Liver (tissue), 3 donors: Measurements from ENCODE around the gene FANK1.

Experiments used
- EGR1 ChIP-seq, 2 donors: IDR thresholded peaks; 2 replicates each; pipeline ENCODE4 v1.6.1; 2016 to 2018; ENCODE audit warnings: antibody characterized with exemption in 2 of 2, low read depth in 2 of 2
- TF ChIP-seq, protein P1 (sequence below): fragments of 150-350 bp; IDR thresholded peaks from 2 replicates; pipeline ENCODE4 v1.5.1; 2017; ENCODE audit warnings: improper control_type of control experiment, low read depth, low read length; ENCODE audit not compliant: missing input control
- donor health status: healthy.
- donor health status: healthy.

DNA sequence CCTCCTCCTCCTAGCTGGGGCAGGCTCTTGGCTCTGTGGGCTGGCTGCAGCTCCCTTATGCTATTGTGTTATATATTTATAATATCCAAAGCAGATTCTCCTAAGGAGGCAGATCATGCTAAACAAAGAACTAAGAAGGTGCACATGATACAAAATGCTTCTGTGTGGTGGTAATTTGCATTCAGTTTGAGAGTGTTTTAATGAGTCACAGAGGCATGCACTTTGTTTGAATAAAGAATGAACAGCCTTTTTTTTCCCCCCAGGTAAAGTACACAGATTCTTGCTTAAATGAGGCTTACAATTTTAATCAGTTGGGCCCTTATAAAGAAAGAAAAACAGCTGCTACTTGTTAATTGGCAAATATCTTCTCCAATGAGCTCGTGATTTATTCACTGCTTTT lies 95.0 kb downstream of the FANK1 start:
- TF ChIP-seq, protein P1, sequence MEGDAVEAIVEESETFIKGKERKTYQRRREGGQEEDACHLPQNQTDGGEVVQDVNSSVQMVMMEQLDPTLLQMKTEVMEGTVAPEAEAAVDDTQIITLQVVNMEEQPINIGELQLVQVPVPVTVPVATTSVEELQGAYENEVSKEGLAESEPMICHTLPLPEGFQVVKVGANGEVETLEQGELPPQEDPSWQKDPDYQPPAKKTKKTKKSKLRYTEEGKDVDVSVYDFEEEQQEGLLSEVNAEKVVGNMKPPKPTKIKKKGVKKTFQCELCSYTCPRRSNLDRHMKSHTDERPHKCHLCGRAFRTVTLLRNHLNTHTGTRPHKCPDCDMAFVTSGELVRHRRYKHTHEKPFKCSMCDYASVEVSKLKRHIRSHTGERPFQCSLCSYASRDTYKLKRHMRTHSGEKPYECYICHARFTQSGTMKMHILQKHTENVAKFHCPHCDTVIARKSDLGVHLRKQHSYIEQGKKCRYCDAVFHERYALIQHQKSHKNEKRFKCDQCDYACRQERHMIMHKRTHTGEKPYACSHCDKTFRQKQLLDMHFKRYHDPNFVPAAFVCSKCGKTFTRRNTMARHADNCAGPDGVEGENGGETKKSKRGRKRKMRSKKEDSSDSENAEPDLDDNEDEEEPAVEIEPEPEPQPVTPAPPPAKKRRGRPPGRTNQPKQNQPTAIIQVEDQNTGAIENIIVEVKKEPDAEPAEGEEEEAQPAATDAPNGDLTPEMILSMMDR: no peak
- TF ChIP-seq EGR1 (IDR thresholded peaks at IDR 0.05; ENCODE audit: low read depth in 2 of 2): no peak
